Gastrocnemius medialis (tissue), 4 donors: Measurements from ENCODE around the gene RNF14.

ENCODE experiments used
- POLR2A ChIP-seq, 2 donors: fragments of 450-650 bp; IDR thresholded peaks; one replicate each; pipeline ENCODE4 v1.6.1; 2017; ENCODE audit warnings: antibody characterized with exemption in 2 of 2, mild to moderate bottlenecking in 2 of 2, moderate library complexity in 2 of 2
- TF ChIP-seq, protein P1 (sequence below), 5 experiments: fragments of 450-650 bp in 3 of 5; fragments of 200-600 bp in 2 of 5; sonication (generic) in 2 of 5; IDR thresholded peaks in 4 of 5; conservative IDR thresholded peaks in 1 of 5; 1 replicate in 4 of 5; 2 replicates in 1 of 5; pipeline ENCODE4 v1.5.1; 2016 to 2019; ENCODE audit warnings: antibody characterized with exemption in 5 of 5, mild to moderate bottlenecking in 3 of 5, moderate library complexity in 3 of 5

DNA sequence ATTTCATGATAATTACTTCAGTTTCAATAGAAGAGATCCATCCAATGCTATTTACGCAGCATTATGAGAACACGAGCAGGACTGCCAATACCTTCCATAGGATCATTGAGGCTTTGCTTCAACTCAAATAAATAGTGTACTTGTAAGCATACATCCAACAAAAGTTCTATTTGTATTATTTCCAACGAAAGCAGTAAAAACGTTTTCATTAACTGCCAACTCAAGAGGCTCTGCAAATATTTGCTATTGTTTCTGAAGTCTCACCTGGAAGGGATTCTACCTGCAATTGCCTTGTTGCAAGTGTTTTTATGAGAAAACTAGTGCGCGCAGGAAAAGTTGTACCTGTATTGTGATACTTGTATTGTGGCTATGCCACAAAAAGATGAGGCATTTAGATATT lies 54.9 kb downstream of the RNF14 start:
- no peak for TF ChIP-seq POLR2A (IDR thresholded peaks at IDR 0.05)
- TF ChIP-seq, protein P1, sequence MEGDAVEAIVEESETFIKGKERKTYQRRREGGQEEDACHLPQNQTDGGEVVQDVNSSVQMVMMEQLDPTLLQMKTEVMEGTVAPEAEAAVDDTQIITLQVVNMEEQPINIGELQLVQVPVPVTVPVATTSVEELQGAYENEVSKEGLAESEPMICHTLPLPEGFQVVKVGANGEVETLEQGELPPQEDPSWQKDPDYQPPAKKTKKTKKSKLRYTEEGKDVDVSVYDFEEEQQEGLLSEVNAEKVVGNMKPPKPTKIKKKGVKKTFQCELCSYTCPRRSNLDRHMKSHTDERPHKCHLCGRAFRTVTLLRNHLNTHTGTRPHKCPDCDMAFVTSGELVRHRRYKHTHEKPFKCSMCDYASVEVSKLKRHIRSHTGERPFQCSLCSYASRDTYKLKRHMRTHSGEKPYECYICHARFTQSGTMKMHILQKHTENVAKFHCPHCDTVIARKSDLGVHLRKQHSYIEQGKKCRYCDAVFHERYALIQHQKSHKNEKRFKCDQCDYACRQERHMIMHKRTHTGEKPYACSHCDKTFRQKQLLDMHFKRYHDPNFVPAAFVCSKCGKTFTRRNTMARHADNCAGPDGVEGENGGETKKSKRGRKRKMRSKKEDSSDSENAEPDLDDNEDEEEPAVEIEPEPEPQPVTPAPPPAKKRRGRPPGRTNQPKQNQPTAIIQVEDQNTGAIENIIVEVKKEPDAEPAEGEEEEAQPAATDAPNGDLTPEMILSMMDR (IDR thresholded peaks at IDR 0.05 in 4 of 5, conservative IDR thresholded peaks at IDR 0.05 in 1 of 5) = no peak
